Stimulated activated CD8-positive, alpha-beta memory T cell treated with anti-CD3 and anti-CD28 coated beads, Interleukin-2, amount 100 ng/mL, for 1 hour (primary cell): ENCODE data around the gene POU6F1.

Experiments used
- DNase-seq, 2 donors: peaks; one replicate each; pipeline ENCODE4 v3.0.0-alpha.2; 2020; ENCODE audit warnings: low read depth in 2 of 2

POU6F1 gene

DNA sequence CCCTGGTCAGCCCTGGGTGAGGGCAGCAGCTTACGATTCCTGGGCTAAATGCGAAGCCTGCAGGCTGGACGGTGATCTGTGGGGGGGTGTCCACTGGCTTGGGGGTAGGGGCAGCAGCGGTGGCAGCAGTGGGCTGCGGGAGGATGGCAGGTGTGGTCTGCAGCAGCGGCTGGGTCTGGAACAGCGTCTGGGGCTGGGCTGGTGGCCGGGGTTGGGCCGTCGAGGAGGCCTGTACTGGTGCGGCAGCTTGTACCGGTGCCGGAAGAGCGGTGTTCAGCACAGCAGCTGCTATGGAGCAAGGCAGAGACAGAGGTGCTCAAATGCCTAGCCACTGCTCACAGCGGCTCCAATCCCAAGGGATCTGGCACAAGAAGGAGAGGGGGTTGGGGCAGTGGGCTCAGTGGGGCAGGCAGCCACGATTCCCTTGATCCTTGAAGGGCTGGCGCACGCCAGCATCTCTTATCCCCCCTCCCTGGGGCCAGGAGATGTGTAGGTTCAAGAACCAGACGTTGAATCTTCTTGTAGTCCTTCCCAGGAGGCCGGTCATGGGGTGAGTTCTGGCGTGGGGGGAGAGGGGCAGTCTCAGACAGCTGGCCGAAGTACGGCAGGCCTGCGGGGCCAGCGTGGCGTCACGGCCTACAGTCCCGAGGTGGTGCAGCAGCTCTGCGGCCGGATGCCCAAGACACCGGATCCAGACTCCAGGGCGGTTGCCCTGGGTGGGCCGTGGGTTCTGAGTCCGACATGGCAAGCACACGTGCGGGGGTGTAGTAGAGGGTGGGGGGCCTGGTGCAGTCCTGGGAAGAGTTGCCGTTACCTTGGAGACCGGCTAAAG, 19.9 kb downstream of the POU6F1 start:
- DNase-seq = no peak

DNA sequence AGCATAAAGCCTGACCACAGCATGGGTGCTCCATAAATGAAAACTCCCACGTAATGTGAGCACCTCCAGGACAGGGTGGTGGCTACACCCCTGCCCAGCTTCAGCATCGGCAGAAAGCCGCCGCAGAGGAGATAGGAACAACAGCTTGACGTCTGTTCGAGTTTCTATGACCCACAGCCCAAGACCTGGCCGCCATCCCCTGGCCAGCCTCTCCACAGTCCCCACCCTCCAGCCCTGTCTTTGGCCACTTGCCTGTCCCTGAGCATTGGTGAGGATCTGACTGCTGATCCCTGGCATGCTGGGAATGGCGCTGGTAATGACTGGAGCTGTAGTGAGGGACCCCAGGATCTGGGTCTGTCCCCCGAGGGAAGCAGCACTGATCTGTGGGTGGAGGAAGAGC, 21.3 kb downstream of the POU6F1 start:
- DNase-seq = no peak

DNA sequence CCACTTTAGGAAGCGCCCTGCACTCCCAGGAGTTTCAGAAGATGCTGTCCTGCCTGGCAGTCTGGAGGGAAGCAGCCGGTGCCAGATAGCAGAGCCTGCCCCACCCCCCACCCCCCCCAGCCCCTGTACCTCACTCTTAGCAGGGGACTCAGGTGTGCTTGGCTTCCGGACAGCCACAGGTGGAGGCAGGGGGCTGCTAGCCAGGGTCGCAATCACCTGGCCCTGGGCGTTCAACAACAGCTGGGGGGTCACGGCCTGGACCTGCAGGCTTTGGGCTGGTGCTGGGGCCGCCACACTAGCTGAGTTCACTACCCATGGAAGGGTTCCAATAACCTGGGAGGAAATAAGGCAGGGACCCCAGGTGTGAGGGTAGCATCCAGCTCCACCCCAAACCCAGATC, 22.0 kb downstream of the POU6F1 start:
- DNase-seq = no peak

DNA sequence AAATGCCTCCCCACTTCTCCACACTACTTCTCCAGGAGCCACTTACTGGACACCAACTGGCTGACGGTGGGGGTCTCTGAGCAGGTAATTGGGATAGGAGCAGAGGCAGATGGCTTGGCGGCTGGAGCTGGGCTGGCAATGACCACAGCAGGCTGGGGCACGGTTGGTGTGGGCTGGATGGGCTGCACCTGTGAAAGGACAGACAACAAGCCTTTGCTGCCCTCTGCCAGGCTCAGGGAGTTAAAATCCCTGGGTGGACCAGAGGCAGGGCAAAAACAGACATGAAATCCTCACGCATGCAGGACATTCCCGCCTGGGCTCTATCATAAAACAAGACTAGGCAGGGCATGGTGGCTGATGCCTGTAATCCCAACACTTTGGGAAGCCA, 25.6 kb downstream of the POU6F1 start:
- DNase-seq = no peak

DNA sequence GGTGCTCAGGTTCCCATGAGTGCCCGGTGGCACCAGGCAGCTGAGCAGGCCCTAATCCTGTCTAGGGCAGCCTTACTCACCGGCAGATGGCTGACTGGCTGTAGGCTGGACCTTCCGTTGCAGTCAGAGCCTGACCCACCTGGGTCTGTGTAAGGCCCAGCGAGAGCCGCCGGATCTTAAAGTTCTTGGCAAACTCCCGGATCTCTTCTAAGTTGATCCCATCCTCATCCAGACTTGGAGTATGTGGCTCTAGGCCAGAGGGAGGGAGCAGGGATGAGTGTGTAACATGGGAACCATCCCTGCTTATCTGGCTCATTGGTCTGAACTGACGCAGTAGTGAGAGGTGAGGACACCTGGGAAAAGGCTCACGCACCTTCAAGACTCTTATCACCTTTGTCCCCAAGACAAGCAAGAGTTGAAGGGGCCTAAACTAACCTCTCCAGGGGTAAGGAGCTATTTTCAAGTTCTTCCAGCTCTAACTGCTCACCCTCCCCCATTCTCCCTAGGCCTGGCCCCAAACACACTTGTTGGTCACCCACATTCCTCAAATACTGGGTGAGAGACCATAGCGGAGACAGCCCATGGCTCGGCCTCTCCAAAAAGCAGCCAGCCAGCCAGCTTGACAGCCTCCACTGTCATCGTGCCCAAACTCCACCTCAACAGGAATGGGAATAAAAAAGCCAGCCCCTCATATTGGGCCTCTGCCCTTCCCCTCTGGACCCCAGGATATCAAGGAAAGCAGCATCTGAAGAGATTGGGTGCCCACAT, 26.2 kb downstream of the POU6F1 start:
- DNase-seq = no peak

DNA sequence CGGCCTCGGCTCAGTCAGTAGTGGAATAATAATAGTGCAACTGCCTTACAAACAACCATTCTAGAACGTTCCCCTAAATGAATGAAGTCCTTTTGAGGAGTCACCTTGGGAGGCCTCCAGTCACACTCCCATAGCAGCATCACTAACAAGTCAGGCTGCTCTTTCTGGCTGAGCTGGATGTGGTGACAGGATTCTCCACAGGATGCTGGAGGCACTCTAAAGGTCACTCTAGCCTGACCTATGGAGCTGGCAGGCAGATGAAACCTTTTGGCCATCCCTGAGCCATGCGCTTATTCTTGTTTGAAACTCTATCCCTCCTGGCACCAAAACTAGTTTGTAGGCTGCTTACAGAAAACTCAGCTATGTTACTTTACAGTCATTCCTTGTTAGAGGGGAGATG, 27.0 kb downstream of the POU6F1 start:
- DNase-seq = no peak

DNA sequence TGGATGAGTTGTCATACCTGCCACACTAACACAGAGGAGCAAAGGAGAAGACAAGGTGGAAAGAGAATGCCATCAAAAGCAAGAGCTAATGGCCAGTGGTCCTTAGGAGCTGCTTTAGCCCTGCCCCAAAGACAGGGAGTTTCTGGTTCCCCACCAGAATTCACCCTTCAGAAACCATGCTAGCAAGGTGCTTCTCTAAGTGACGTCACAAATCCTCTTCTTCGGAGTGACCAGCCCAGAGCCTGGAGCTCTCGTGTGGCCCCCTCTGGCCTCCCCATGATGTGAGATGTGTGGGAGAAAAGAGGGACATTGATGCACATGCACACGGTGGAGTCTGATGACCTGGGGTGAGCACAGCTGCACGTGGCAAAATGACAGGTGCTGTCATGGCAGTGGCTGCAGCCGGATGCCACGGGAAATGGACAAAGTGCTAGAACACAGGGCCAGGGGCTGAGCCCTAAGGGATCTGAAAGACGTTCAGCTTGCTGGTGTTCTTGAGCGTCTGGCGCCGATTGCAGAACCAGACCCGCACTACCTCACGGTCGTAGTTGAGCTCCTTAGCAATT, 28.0 kb downstream of the POU6F1 start:
- no peak for DNase-seq

DNA sequence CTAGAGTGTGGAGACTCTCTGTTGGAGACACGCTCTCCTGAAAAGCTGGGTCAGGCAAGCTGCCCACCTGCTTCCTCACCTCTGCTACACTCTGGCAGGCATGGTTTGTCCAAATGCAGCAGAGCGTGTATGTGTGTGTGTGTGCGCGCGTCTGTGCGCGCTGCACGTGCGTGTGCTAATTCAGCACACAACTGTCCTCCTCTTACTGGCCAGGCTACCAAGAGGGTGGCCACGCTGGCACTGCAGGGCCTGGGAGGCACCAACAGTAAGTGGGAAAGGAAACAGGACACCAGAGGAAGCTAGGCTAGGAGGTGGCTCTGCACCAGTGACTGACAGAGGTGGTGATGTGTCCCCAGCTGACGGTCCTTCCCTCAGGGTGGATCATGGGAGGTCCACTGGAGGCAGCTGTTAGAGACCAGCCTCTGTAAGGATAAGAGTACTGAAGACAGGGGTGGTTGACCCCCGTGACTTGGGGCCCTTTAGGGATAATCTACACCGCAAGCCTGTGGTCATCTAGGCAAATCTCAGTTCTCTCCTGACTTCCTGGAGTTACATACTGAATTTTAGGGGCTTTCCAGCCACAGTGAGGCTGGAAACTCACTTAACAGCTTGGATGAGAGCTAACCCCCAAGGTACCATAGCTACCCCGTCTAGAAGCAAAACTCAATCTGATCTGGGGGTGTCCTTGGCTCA, 29.4 kb downstream of the POU6F1 start:
- no peak for DNase-seq

DNA sequence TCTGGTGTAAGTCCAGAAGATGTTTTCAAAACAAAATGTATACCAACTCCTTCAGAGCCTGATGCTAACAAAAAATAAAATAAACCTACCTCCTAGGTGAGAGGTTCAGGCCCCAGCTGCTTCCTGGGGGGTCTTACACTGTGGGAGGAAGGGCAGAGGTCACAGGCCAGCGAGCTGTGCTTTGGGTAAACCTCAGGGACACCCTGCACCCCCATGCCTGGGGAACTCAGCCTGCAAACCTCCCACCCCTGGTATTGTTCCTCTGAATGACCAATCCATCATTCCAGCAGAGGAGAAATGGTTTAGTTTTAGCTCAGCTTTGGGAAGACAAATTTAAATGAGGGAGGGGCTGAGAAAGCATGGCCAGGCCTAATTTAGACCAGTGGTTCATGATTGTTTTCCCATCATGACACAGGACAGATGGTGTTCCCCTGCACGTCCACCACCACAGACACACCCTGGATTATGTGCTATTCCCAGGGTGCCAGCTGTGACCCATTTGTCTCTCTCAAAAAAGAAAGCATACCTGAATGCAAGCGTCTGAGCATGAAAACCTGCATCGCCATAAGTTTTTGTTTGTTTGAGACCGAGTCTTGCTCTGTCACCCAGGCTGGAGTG, 30.4 kb downstream of the POU6F1 start:
- no peak for DNase-seq

DNA sequence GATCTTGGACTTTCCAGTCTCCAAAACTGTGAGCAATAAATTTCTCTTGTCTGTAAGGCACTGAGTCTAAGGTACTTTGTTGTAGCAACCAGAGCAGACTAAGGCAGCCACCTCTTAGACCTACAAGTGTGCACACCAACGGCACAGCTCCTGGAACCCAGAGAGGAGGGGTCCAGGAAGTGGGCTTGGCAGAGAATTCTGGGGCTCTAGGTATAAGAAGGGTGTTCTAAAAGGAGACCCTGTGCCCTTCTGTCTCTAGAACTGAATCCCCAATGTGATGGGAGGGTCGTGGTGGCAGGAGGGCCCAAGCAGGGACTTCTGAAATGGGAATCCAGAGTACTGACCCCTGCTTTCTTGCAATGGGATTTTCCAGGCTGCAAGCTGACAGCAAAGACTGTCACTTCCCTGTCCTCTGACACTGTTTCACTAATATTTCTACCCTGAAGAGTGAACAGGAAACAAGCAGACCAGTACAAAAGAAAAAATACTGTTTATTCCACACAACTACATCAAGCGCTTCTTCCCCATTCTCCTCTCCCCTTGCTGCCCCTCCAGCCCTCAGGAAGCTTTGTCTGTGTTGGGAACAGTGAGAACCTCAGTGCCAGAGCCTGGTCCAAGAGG, 31.3 kb downstream of the POU6F1 start:
- DNase-seq = no peak

DNA sequence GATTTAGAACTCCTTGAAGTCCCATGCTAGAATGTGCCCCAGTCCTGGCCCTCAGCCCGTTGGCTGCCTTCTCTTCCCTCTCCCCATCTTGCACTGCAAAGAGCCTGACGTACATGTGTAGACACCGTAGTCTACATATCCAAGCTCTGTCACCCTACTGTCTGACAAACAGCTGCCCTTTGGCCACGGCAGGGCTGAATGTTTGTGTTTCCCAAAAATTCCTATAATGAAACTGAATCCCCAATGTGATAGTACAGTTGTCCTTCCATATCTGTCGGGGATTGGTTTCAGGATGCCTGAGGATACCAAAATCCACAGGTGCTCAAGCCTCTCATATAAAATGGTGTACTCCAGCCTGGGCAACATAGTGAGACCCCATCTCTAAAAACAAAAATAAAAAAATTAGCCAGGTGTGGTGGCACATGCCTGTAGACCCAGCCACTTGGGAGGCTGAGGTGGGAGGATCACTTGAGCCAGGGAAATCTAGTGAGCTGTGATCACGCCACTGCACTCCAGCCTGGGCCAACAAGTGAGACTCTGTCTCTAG, 32.6 kb downstream of the POU6F1 start:
- no peak for DNase-seq

DNA sequence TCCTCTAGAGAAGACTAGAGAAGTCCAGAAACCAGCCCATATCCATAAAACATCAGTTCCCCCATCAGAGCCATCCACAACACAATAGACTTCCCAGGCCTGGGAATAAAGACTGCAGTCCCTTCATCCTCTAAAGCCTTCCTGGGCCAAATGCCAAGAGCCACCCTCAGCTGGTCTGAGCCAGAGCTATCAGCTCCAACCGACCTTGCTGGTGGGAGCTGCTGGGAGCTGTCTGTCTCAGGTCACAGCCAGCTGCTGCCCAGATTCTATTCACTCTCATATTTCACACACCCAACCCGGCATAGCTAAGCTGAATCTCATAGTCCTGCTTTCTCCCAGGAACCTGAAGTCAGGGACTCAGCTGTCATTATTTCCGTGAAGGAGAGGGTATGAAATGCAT, 34.0 kb downstream of the POU6F1 start:
- DNase-seq = no peak

DNA sequence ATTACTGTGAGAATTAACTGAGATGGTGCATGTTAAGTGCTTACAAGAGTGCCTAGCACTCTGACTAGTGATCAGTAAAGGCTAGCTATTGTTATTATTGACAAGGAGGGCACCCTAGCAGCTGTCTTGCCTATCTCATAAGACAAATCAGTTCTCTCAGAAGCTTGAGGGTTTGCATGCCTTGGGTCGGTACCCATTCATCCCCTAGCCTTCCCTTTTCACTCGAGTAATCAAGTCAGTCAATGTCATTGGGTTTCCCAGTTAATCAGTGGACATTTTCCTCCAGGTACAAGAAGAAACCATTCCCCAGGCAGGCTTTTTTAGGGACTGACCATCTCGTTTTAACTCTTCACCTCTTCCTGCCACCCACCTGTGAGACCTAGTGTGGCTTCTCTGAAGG, 34.5 kb downstream of the POU6F1 start:
- no peak for DNase-seq

DNA sequence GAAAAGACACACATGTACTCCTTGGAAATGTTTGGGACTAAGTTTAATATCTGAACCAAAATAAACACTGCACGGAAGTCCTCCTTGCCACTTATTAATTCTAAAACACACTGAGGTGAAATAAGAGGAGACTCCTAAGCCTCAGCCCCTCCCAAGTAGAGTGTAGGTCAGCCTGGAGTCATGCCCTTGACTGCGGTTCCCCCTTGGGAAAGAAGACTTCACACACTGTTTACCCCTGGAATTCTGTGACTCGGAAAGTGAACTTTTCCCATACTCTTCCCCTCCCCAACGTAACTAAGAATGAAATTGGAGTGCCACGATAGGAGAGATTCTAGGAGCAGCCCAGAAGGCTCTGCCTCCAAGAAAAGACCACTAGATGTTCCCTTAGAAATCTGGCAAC, 36.3 kb downstream of the POU6F1 start:
- no peak for DNase-seq

DNA sequence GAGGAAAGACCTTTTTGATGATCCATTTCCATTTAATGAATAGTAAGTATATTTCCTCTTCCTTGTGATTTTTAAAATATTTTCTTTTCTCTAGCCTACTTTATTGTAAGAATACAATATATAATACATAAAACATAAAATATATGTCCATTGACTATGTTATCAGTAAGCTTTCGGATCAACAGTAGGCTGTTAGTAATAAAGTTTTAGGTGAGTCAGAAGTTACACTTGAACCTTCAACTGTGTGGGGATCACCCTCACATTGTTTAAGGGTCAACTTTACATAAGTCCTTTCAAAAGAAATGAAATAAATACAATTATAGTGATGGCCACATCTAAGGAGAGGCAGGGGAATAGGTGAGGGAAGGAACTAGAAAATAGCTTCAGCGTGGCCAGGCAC, 40.0 kb downstream of the POU6F1 start:
- DNase-seq = no peak

DNA sequence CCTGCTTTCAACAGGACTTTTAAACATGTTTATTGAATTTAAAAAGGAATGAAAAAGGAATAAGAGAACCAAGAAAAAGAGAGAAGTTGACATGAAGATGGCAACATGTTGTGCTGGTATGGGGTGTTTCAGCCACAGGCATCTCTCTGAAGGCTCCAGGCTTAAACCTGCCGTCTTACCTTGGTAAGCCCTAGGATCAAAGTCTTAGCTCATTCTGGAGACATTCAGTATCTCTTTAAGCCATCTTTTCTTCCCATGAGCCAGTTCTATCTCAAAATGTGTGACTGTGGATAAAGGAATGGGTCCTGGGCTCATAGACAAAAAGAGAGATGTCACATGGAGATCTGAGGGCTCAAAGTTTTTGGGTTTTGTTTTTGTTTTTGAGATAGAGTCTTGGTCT, 43.4 kb downstream of the POU6F1 start:
- no peak for DNase-seq

DNA sequence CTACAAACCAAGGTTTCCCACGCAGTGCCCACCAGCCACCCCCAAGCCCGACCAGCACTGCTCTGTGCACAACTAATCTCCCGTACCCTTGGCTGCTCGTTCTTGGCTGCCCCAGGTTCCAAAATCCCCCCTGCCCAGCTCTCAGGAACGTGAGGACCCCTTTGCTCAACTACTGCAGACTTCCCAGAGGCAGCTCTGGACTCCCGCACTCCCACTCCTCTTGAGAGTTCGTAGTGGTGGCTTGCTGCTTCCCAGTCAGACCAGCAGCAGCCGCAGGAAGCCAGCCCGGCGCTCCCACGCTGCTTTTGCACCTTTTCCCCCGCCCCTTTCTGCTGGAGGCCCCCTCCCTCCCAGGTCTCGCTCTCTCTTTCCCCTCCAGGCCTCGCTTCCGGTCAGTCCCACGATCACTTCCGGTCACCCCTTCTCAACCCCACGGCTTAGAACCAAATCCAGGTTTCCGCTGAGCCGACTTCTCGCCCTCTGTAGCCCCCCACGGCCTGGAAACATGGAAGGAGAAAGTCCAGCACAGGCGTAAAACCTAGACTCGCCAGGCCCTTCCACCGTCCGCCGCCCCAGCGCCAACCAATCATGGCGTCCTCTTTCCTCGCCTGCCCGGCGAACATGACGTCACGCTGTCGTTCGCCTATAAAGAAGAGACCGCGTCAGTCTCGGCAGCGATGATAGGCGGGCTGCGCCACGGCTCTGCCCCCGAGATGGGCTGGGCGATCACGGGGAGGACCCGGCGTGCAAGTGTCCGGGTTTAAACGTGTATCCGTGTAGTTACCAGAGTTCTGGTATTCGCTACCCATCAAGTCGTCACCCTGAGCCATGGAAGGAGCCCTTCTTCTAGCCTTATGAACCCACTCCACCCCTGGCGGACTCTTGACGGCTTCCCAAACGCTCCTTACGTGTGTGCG, 45.1 kb downstream of the POU6F1 start, which contains the start of gene TFCP2:
Gene TFCP2, minus strand, starts transcription at position 621 of the 917 bp plus-strand sequence. CDS start 713 bp downstream, outside the sequence.
- DNase-seq = peak; percentile 83 to 86

DNA sequence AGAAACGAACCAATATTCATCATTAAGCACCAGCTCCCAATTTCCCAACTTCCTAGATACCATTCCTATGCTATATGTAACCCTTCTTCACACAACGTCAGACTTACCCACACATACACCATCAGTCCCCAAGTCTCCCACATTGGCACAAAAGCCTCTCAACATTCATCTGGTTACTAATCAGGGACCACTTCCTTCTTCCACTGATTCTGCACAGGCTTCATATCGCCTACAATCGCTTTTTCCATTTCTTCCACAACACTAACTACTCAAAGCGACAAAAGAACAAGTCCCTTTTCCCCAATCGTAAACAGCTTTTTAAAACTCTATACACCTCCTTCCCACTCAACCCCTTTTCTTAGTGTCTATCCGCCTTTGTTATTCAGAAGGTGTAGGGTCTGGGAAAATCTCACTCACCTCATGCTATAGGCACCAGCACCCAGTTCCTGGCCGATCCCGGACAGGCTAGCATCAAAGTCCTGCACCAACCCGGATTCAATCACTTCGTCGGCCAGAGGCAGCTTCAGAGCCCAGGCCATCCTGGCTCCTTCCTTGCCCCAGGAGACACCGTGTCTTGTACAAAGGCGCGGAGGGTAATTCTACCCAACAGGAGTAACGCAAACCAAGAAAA, 45.9 kb downstream of the POU6F1 start:
- no peak for DNase-seq

DNA sequence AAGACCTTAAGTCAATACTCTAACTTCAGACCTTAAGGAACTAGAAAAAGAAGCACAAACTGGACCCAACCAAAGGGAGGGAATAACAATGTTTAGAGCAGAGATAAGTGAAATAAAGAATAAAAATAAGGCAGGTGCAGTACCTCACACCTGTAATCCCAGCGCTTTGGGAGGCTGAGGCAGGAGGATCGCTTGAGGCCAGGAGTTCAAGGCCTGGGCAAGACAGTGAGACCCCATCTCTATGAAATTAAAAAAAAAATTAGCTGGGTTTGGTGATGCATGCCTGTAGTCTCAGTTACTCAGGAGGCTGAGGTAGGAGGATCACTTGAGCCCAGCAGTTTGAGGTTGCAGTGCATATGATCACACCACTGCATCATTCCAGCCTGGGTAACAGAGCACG, 54.1 kb downstream of the POU6F1 start:
- no peak for DNase-seq
